Hepatocyte (in vitro differentiated cells): ENCODE results near the gene COL4A2. TPM values are rescaled to one million over a fixed set of nuclear protein-coding genes. Genes with fewer than 3 reads are reported as not detected.

Experiments
- DNase-seq: peaks from one replicate; pipeline ENCODE4 v3.0.0-alpha.2; 2016; ENCODE audit warnings: low spot score
- H2AFZ ChIP-seq: fragments of 200-600 bp; sonication (generic); 2 replicates; pipeline ENCODE4 v1.6.0; 2016; ENCODE audit warnings: antibody characterized with exemption, mild to moderate bottlenecking
- H3K27ac ChIP-seq: fragments of 200-600 bp; sonication (generic); 2 replicates; pipeline ENCODE4 v1.5.1; 2016; ENCODE audit warnings: mild to moderate bottlenecking
- H3K27me3 ChIP-seq: fragments of 200-600 bp; sonication (generic); 2 replicates; pipeline ENCODE4 v1.6.1; 2016
- H3K36me3 ChIP-seq: fragments of 200-600 bp; sonication (generic); replicated peaks from 2 replicates; pipeline ENCODE4 v1.5.1; 2016; ENCODE audit warnings: low read depth; ENCODE audit not compliant: insufficient read depth
- H3K4me1 ChIP-seq: fragments of 200-600 bp; sonication (generic); 2 replicates; pipeline ENCODE4 v1.5.1; 2016; ENCODE audit warnings: mild to moderate bottlenecking, moderate library complexity; ENCODE audit not compliant: insufficient read depth
- H3K4me2 ChIP-seq: fragments of 200-600 bp; sonication (generic); 2 replicates; pipeline ENCODE4 v1.6.0; 2016
- H3K4me3 ChIP-seq: fragments of 200-600 bp; sonication (generic); 2 replicates; pipeline ENCODE4 v1.5.1; 2016; ENCODE audit warnings: mild to moderate bottlenecking
- H3K79me2 ChIP-seq: fragments of 200-600 bp; sonication (generic); 2 replicates; pipeline ENCODE4 v1.6.0; 2017; ENCODE audit warnings: mild to moderate bottlenecking
- H3K9me2 ChIP-seq: fragments of 200-600 bp; sonication (generic); replicated peaks from 2 replicates; pipeline ENCODE4 v1.6.0; 2017; ENCODE audit warnings: mild to moderate bottlenecking; ENCODE audit not compliant: insufficient read depth
- H3K9me3 ChIP-seq: fragments of 200-600 bp; sonication (generic); 2 replicates; pipeline ENCODE4 v1.5.1; 2016; ENCODE audit warnings: low read depth, mild to moderate bottlenecking
- H4K20me1 ChIP-seq: fragments of 200-600 bp; sonication (generic); 2 replicates; pipeline ENCODE4 v1.6.0; 2016; ENCODE audit warnings: mild to moderate bottlenecking; ENCODE audit not compliant: insufficient read depth, poor library complexity, severe bottlenecking
- EZH2 ChIP-seq: fragments of 200-600 bp; sonication (generic); IDR thresholded peaks from 2 replicates; pipeline ENCODE4 v1.6.1; 2016; ENCODE audit warnings: antibody characterized with exemption, mild to moderate bottlenecking, borderline replicate concordance
- EZH2phosphoT487 ChIP-seq: fragments of 200-600 bp; sonication (generic); IDR thresholded peaks from one replicate; pipeline ENCODE4 v1.6.1; 2018; ENCODE audit warnings: antibody characterized with exemption, mild to moderate bottlenecking, low read depth, moderate library complexity; ENCODE audit not compliant: unreplicated experiment, severe bottlenecking
- WGBS: methylation state at CpG from one replicate; pipeline ENCODE4 v1.1.6; 2016; ENCODE audit warnings: low lambda C conversion rate; ENCODE audit errors: missing lambda C conversion rate; 5-methylcytosine and 5-hydroxymethylcytosine counted together
- polyA plus RNA-seq: library from polyadenylated mRNA; unstranded; fragments of >200 nt; fragmentation: Nextera tagmentation; extraction: Ambion mirVana; gene quantifications from 2 replicates; pipeline ENCODE4 v1.2.1, GENCODE V29; 2016
- total RNA-seq: library from RNA; depleted of rRNA; stranded (reverse); fragments of >200 nt; gene quantifications from 2 replicates; pipeline ENCODE4 v1.2.3, GENCODE V29; 2014
- TF ChIP-seq, protein P1 (sequence below): fragments of 200-600 bp; sonication (generic); IDR thresholded peaks from 2 replicates; pipeline ENCODE4 v1.5.1; 2016; ENCODE audit warnings: antibody characterized with exemption, mild to moderate bottlenecking; ENCODE audit not compliant: poor library complexity

COL4A2 gene
- total and polyA plus RNA-seq, 2 experiments from 2014 or later, result 171 to 221 TPM

DNA sequence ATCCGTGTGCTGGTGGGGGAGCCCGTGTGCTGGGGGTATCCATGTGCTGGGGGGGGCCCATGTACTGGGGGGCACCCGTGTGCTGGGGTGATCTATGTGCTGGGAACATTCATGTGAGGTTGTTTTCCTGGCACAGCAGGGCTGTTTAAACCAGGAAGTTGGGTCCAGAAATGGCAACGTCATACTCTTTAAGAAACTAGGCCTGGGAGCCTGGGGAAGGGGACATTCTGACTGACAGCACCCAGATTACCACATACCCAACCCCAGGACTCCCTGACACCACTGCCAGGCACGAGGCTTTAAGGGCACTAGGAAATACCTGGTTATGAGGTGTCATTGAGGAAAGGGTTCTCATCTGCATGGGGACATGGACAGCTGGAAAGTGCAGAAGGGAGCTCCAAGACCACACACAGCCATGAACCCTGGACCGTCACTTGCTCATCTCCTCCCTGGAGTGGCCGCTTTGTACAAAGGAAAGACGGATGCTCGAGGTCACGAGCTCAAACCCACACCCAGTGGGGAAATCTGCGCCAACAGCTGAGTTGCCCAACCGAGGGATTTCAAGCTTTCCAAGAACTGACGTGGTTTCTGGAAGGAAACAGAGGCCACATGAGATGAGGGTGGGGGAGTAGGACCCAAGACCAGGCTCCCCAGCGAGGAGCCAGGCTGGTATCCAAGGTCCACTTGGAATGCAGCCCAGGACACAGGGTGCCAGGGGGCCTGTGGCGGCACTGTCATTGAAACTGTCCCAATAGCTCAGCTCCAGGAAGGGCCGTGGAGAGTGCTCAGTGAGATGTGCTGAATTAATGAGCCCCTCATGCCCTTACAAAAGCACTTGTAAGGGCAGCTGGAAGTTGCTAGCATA lies 213.6 kb downstream of the COL4A2 start:
- WGBS, result 89% methylated on average over 15 of the region's 16 CpGs
- Histone ChIP-seq H3K9me2 (no peaks in the 10 kb centered on the region), H3K79me2 (peaks cover 5% of the 10 kb centered on the region), H4K20me1 (no peaks in the 10 kb centered on the region), H3K36me3 (no peaks in the 10 kb centered on the region), H3K4me3 (no peak overlapping the region), H3K4me2 (no peak overlapping the region), H2AFZ (no peak overlapping the region), H3K27me3 (no peaks in the 10 kb centered on the region), H3K4me1 (peaks cover 18% of the 10 kb centered on the region), H3K27ac (peak overlapping the region; percentile 56), H3K9me3 (no peaks in the 10 kb centered on the region)
- TF ChIP-seq, protein P1, sequence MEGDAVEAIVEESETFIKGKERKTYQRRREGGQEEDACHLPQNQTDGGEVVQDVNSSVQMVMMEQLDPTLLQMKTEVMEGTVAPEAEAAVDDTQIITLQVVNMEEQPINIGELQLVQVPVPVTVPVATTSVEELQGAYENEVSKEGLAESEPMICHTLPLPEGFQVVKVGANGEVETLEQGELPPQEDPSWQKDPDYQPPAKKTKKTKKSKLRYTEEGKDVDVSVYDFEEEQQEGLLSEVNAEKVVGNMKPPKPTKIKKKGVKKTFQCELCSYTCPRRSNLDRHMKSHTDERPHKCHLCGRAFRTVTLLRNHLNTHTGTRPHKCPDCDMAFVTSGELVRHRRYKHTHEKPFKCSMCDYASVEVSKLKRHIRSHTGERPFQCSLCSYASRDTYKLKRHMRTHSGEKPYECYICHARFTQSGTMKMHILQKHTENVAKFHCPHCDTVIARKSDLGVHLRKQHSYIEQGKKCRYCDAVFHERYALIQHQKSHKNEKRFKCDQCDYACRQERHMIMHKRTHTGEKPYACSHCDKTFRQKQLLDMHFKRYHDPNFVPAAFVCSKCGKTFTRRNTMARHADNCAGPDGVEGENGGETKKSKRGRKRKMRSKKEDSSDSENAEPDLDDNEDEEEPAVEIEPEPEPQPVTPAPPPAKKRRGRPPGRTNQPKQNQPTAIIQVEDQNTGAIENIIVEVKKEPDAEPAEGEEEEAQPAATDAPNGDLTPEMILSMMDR, result no peak
- TF ChIP-seq EZH2phosphoT487 (no peak), EZH2 (no peak)
- peak; percentile 44 for DNase-seq

DNA sequence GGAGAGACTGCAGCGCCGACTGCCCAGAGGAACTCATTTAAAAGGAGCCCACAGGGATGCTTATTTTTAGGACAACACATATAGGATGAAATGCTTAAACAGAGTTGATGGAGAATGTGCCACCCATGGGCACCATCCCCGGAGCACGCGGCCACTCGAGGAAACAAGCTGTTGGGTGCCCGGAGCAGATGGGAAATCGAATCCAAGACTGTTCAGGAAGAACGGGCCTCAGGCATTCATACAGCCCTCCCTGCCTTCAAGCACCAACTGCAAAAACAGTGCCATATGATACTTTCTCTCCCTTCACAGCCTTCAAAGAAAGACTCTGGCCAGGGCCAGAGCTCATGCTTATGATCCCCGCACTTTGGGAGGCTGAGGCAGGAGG lies 214.2 kb downstream of the COL4A2 start:
- 93% methylated on average over 10 of the region's 10 CpGs for WGBS
- TF ChIP-seq, protein P1, result no peak
- no peak for TF ChIP-seq EZH2phosphoT487
- no peak for TF ChIP-seq EZH2
- Histone ChIP-seq H3K4me3 (no peak overlapping the region), H3K9me2 (no peaks in the 10 kb centered on the region), H3K36me3 (no peaks in the 10 kb centered on the region), H4K20me1 (no peaks in the 10 kb centered on the region), H3K9me3 (no peaks in the 10 kb centered on the region), H3K4me2 (no peak overlapping the region), H3K27ac (peak overlapping the region; percentile 56), H3K79me2 (peaks cover 7% of the 10 kb centered on the region), H2AFZ (no peak overlapping the region), H3K27me3 (no peaks in the 10 kb centered on the region), H3K4me1 (peaks cover 18% of the 10 kb centered on the region)
- DNase-seq, result no peak

DNA sequence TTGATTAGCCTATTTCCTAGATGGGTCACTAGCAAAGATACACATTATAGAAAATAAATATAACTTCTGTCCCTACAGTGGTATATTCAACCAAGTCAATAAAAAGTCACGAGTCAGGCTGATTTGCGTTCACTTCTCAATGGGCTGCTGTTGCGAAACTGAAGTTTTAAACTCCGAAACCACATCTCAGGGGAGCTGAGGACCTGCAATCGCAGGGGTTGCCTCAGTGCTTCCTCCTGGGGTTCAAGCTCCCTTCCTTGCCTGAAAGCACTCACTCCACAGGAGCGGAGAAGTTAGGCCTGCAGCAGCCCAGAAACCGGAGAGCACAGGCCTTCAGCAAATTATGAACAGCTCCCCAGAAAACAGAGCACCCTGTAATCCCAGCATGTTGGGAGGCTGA lies 214.9 kb downstream of the COL4A2 start:
- no peak overlapping the region for H3K4me2 ChIP-seq
- no peaks in the 10 kb centered on the region for H3K27me3 ChIP-seq
- DNase-seq, result no peak
- WGBS, result 87% methylated on average over 7 of the region's 7 CpGs
- peak overlapping the region; percentile 56 for H3K27ac ChIP-seq
- peaks cover 12% of the 10 kb centered on the region for H3K79me2 ChIP-seq
- no peaks in the 10 kb centered on the region for H3K9me2 ChIP-seq
- H3K36me3 ChIP-seq, result no peaks in the 10 kb centered on the region
- H2AFZ ChIP-seq, result no peak overlapping the region
- peaks cover 19% of the 10 kb centered on the region for H3K4me1 ChIP-seq
- no peak overlapping the region for H3K4me3 ChIP-seq
- no peaks in the 10 kb centered on the region for H4K20me1 ChIP-seq
- no peak for TF ChIP-seq EZH2phosphoT487
- TF ChIP-seq, protein P1, result no peak
- TF ChIP-seq EZH2, result no peak
- no peaks in the 10 kb centered on the region for H3K9me3 ChIP-seq
